ENCODE measurements around the gene NBPF3. TPM values are rescaled to one million over a fixed set of nuclear protein-coding genes. Genes with fewer than 3 reads are reported as not detected.
"Not testable (repeated sequence)": the region's sequence is repeated elsewhere in the genome, so short reads cannot be mapped to it uniquely, and the experiment has no call there.

NBPF3 gene
- total RNA-seq, 4 donors from 2014 or later, result 3.8 to 10.7 (median 6.6) TPM

- no CpG with 5 or more reads among the region's 6 CpGs for WGBS, 2 donors
- H3K27me3 ChIP-seq, result peaks cover 0 to 14% (median 0%) of the 10 kb centered on the region in 4 donors
- DNase-seq; intact Hi-C loops (cut with DNase I); H3K27ac ChIP-seq; H3K4me1 ChIP-seq; H3K4me3 ChIP-seq; H3K36me3 ChIP-seq; H3K9me3 ChIP-seq: not testable (repeated sequence)
These were observed 9.1 kb upstream of the NBPF3 start for GRCh38 chr1:21430875-21431274.

DNA sequence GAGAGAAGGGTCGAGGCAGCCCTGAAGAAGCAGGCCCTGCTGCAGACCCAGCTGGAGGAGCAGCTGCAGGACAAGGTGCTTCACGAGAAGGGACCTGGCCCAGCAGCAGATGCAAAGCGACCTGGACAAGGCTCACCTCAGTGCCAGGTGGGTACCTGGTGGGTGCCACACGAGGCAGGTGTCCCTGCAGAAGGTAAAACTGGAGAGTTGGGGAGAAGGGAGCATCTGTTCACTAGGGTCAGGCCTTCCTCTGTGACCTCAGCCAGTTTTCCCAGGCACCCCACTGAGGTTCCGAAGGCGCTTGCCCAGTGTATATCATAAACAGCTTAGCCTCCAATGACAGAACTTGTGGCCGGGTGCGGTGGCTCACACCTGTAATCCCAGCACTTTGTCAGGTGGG is 5.5 kb upstream of the NBPF3 start:
- 80 to 92% methylated on average over 2 to 3 of the region's 8 CpGs for WGBS, 2 donors
- TF ChIP-seq, protein P1, sequence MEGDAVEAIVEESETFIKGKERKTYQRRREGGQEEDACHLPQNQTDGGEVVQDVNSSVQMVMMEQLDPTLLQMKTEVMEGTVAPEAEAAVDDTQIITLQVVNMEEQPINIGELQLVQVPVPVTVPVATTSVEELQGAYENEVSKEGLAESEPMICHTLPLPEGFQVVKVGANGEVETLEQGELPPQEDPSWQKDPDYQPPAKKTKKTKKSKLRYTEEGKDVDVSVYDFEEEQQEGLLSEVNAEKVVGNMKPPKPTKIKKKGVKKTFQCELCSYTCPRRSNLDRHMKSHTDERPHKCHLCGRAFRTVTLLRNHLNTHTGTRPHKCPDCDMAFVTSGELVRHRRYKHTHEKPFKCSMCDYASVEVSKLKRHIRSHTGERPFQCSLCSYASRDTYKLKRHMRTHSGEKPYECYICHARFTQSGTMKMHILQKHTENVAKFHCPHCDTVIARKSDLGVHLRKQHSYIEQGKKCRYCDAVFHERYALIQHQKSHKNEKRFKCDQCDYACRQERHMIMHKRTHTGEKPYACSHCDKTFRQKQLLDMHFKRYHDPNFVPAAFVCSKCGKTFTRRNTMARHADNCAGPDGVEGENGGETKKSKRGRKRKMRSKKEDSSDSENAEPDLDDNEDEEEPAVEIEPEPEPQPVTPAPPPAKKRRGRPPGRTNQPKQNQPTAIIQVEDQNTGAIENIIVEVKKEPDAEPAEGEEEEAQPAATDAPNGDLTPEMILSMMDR (IDR thresholded peaks at IDR 0.05), result no peak
- no peak for TF ChIP-seq POLR2A (IDR thresholded peaks at IDR 0.05)
- Histone ChIP-seq H3K4me3 (no peak overlapping the region), H3K27ac (no peak overlapping the region), H3K4me1 (peaks cover 0 to 17% (median 8%) of the 10 kb centered on the region in 3 donors), H3K9me3 (no peaks in the 10 kb centered on the region), H3K36me3 (no peaks in the 10 kb centered on the region), H3K27me3 (peaks cover 0 to 15% (median 0%) of the 10 kb centered on the region in 4 donors)
- DNase-seq, result no peak
- intact Hi-C loops (cut with DNase I), result no loop called here

GRCh38 chr1:21435646-21436487 is 4.1 kb upstream of the NBPF3 start:
- H3K4me1 ChIP-seq, result peaks cover 2 to 29% (median 10%) of the 10 kb centered on the region in 3 donors
- H3K9me3 ChIP-seq, result no peaks in the 10 kb centered on the region
- H3K36me3 ChIP-seq, result no peaks in the 10 kb centered on the region
- 82 to 92% methylated on average over 7 of the region's 20 CpGs for WGBS, 2 donors
- intact Hi-C loops (cut with DNase I), result no loop called here
- H3K27me3 ChIP-seq, result peaks cover 0 to 15% (median 0%) of the 10 kb centered on the region in 4 donors
- TF ChIP-seq POLR2A (IDR thresholded peaks at IDR 0.05), result no peak
- TF ChIP-seq, protein P1 (IDR thresholded peaks at IDR 0.05), result no peak
- DNase-seq, result no peak
- H3K27ac ChIP-seq, result no peak overlapping the region
- H3K4me3 ChIP-seq, result peak overlapping the region in 2 of 4 donors; percentile 41 to 63

DNA sequence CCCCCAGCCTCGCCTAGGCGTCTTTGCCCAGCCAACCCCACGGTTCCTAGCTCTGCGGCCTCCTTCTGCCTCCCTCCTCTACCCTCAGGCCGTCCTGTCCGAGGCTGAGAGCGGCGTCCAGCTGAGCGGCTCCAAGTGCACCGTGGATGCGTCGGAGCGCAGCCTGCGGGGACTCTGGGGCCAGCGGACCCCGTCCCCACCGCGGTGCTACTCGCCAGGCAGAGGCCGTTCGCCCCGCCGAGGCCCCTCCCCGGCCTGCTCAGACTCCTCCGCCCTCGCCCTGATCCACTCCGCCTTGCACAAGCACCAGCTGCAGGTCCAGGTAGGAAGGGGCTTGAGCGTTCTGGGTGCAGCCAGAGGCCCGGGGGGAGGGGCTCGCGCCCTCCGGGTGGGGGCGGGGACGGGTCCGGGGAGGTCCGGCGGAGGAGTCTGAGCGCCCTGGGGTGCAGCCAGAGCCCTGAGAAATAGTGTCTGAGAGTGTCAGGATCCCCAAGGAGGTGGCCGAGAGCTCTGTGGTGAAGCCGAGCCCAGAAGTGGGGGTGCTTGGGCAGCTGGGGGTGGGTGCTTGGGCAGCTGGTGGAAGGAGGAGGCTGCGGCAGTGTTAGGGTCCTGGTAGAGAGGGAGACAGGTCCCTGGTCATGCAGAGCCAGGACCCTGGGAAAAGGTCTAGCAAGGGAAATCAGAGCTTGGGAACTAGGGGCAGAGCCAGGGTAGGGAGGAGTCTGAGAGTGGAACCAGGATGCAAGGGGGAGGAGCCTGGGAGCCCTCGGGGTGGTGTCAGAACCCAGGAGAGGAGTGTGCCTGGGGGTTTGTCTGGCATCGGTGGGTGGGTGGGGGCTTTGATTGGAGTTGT is 3.2 kb upstream of the NBPF3 start:
- H3K27ac ChIP-seq, result peak overlapping the region in 1 of 4 donors; percentile 25
- peak overlapping the region; percentile 1 to 63 (median 40) for H3K4me3 ChIP-seq
- peaks cover 0 to 15% (median 0%) of the 10 kb centered on the region in 4 donors for H3K27me3 ChIP-seq
- WGBS, 2 donors, result 8 to 23% methylated on average over 3 to 19 of the region's 43 CpGs
- intact Hi-C loops (cut with DNase I), result no loop called here
- no peaks in the 10 kb centered on the region for H3K36me3 ChIP-seq
- no peak for DNase-seq
- H3K9me3 ChIP-seq, result no peaks in the 10 kb centered on the region
- H3K4me1 ChIP-seq, result peaks cover 7 to 34% (median 10%) of the 10 kb centered on the region in 3 donors
- TF ChIP-seq POLR2A (IDR thresholded peaks at IDR 0.05), result no peak
- TF ChIP-seq, protein P1 (IDR thresholded peaks at IDR 0.05), result no peak

DNA sequence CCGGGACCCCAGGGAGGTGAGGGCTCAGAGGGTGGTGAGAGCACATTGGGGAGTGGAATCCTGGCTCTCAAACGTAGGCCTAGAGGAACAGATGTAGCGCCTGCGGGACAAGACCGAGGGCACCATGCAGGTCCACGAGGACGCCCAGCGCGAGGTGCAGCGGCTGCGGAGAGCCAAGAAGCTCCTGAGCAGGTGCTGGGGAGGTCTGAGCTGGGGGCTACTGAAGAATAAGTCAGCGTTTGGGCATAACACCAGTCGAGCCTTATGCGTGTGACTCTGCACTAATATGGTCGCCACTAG is 2.6 kb upstream of the NBPF3 start:
- Histone ChIP-seq H3K36me3 (no peaks in the 10 kb centered on the region), H3K27me3 (peaks cover 0 to 15% (median 0%) of the 10 kb centered on the region in 4 donors), H3K27ac (no peak overlapping the region), H3K4me1 (peaks cover 7 to 34% (median 10%) of the 10 kb centered on the region in 3 donors), H3K9me3 (no peaks in the 10 kb centered on the region), H3K4me3 (peak overlapping the region in 3 of 4 donors; percentile 38 to 63 (median 41))
- TF ChIP-seq POLR2A (IDR thresholded peaks at IDR 0.05), result no peak
- TF ChIP-seq, protein P1 (IDR thresholded peaks at IDR 0.05), result no peak
- no peak for DNase-seq
- WGBS, 2 donors, result 68 to 75% methylated on average over 11 to 15 of the region's 15 CpGs
- intact Hi-C loops (cut with DNase I), result no loop called here

GRCh38 chr1:21438646-21439312 is 1.2 kb upstream of the NBPF3 start:
- H3K36me3 ChIP-seq; intact Hi-C loops (cut with DNase I); H3K27ac ChIP-seq; H3K4me3 ChIP-seq; DNase-seq; H3K9me3 ChIP-seq: not testable (repeated sequence)
- 76 to 84% methylated on average over 8 to 10 of the region's 12 CpGs for WGBS, 2 donors
- peaks cover 0 to 15% (median 0%) of the 10 kb centered on the region in 4 donors for H3K27me3 ChIP-seq
- peaks cover 7 to 34% (median 10%) of the 10 kb centered on the region in 3 donors for H3K4me1 ChIP-seq

All from esophagus squamous epithelium (tissue), 5 donors.